ENCODE measurements around the gene SLC25A24.

DNA sequence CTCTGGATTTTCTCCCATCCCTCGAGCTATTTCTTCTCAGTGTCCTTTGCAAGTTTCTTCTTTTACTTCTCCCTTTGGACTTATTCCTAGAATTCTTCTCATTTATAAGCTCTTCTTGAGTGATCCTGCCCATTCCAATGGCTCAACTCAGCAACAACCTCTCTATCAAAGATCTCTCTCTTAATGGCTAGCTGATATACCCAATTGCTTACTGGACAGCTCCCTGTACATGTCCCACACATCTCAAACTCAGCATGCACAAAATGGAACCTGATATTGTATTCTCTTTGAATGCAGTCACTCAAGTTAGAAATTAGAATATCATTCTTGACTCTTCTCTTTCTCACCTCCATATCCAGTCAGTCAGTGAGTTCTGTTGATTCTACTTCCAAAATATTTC lies 48.6 kb downstream of the SLC25A24 start:
- TF ChIP-seq TOX (CRISPR knock-in tag; IDR thresholded peaks at IDR 0.05; ENCODE audit: borderline replicate concordance) (no peak), ISL1 (CRISPR knock-in tag; IDR thresholded peaks at IDR 0.05) (no peak), ZNF8 (CRISPR knock-in tag; IDR thresholded peaks at IDR 0.05) (no peak), ZFP3 (CRISPR knock-in tag; IDR thresholded peaks at IDR 0.05) (no peak), TCF4 (CRISPR knock-in tag; IDR thresholded peaks at IDR 0.05; ENCODE audit: borderline replicate concordance) (no peak)
- TF ChIP-seq, protein P1, sequence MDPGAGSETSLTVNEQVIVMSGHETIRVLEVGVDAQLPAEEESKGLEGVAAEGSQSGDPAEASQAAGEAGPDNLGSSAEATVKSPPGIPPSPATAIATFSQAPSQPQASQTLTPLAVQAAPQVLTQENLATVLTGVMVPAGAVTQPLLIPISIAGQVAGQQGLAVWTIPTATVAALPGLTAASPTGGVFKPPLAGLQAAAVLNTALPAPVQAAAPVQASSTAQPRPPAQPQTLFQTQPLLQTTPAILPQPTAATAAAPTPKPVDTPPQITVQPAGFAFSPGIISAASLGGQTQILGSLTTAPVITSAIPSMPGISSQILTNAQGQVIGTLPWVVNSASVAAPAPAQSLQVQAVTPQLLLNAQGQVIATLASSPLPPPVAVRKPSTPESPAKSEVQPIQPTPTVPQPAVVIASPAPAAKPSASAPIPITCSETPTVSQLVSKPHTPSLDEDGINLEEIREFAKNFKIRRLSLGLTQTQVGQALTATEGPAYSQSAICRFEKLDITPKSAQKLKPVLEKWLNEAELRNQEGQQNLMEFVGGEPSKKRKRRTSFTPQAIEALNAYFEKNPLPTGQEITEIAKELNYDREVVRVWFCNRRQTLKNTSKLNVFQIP (CRISPR knock-in tag; IDR thresholded peaks at IDR 0.05; ENCODE audit: borderline replicate concordance, low read depth) = no peak
- TF ChIP-seq, protein P2, sequence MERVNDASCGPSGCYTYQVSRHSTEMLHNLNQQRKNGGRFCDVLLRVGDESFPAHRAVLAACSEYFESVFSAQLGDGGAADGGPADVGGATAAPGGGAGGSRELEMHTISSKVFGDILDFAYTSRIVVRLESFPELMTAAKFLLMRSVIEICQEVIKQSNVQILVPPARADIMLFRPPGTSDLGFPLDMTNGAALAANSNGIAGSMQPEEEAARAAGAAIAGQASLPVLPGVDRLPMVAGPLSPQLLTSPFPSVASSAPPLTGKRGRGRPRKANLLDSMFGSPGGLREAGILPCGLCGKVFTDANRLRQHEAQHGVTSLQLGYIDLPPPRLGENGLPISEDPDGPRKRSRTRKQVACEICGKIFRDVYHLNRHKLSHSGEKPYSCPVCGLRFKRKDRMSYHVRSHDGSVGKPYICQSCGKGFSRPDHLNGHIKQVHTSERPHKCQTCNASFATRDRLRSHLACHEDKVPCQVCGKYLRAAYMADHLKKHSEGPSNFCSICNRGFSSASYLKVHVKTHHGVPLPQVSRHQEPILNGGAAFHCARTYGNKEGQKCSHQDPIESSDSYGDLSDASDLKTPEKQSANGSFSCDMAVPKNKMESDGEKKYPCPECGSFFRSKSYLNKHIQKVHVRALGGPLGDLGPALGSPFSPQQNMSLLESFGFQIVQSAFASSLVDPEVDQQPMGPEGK (CRISPR knock-in tag; IDR thresholded peaks at IDR 0.05; ENCODE audit: borderline replicate concordance) = no peak
